Ishikawa (cell line): Measurements from ENCODE around the gene MEF2A.

ENCODE experiments used
- CEBPB ChIP-seq: IDR thresholded peaks from 2 replicates; pipeline ENCODE4 v1.6.1; 2012
- CREB1 ChIP-seq: IDR thresholded peaks from 2 replicates; pipeline ENCODE4 v1.6.1; 2012; ENCODE audit warnings: low read depth
- EGR1 ChIP-seq: IDR thresholded peaks from 2 replicates; pipeline ENCODE4 v1.6.1; 2012
- EP300 ChIP-seq: IDR thresholded peaks from 2 replicates; pipeline ENCODE4 v1.6.1; 2012; ENCODE audit warnings: borderline replicate concordance
- FOXM1 ChIP-seq: IDR thresholded peaks from 2 replicates; pipeline ENCODE4 v1.6.1; 2012; ENCODE audit warnings: low read depth, borderline replicate concordance
- MAX ChIP-seq: IDR thresholded peaks from 2 replicates; pipeline ENCODE4 v1.6.1; 2012
- NFIC ChIP-seq: IDR thresholded peaks from 2 replicates; pipeline ENCODE4 v1.6.1; 2012
- RAD21 ChIP-seq: IDR thresholded peaks from 2 replicates; pipeline ENCODE4 v1.6.1; 2012; ENCODE audit warnings: low read depth
- REST ChIP-seq: IDR thresholded peaks from 2 replicates; pipeline ENCODE4 v1.6.1; 2012; ENCODE audit warnings: low read depth, mild to moderate bottlenecking
- TAF1 ChIP-seq: IDR thresholded peaks from 2 replicates; pipeline ENCODE4 v1.6.1; 2012; ENCODE audit warnings: low read depth, mild to moderate bottlenecking
- TCF12 ChIP-seq: IDR thresholded peaks from 2 replicates; pipeline ENCODE4 v1.6.1; 2012; ENCODE audit warnings: low read depth
- TEAD4 ChIP-seq: IDR thresholded peaks from 2 replicates; pipeline ENCODE4 v1.6.1; 2012
- USF1 ChIP-seq: IDR thresholded peaks from 2 replicates; pipeline ENCODE4 v1.6.1; 2012
- YY1 ChIP-seq: IDR thresholded peaks from 2 replicates; pipeline ENCODE4 v1.6.1; 2012; ENCODE audit warnings: low read depth
- ZBTB7A ChIP-seq: IDR thresholded peaks from 2 replicates; pipeline ENCODE4 v1.6.1; 2012; ENCODE audit warnings: low read depth

The MEF2A gene

GRCh38 chr15:99707473-99708270, 141.9 kb downstream of the MEF2A start:
- TF ChIP-seq TAF1: no peak
- no peak for TF ChIP-seq REST
- TF ChIP-seq CEBPB: no peak
- TF ChIP-seq EP300: no peak
- no peak for TF ChIP-seq NFIC
- no peak for TF ChIP-seq YY1
- no peak for TF ChIP-seq RAD21
- TF ChIP-seq FOXM1: no peak
- TF ChIP-seq CREB1: no peak
- no peak for TF ChIP-seq TCF12
- no peak for TF ChIP-seq USF1
- no peak for TF ChIP-seq MAX
- TF ChIP-seq TEAD4: no peak
- no peak for TF ChIP-seq ZBTB7A
- no peak for TF ChIP-seq EGR1

- TF ChIP-seq USF1 (no peak), TAF1 (no peak), ZBTB7A (no peak), CEBPB (no peak), YY1 (no peak), TCF12 (no peak), MAX (no peak), REST (no peak), NFIC (no peak), EGR1 (no peak), RAD21 (no peak), TEAD4 (no peak), FOXM1 (no peak)
Measured at GRCh38 chr15:99708563-99708962, 142.8 kb downstream of the MEF2A start.

GRCh38 chr15:99709243-99709986, 143.6 kb downstream of the MEF2A start:
- no peak for TF ChIP-seq USF1
- TF ChIP-seq REST: no peak
- no peak for TF ChIP-seq YY1
- TF ChIP-seq MAX: no peak

GRCh38 chr15:99711625-99712024, 145.8 kb downstream of the MEF2A start:
- TF ChIP-seq FOXM1 (no peak), CEBPB (no peak), EP300 (no peak), CREB1 (no peak), RAD21 (no peak), MAX (no peak), NFIC (no peak), YY1 (no peak), TAF1 (no peak), USF1 (no peak), EGR1 (no peak)
